Stimulated activated CD4-positive, alpha-beta T cell treated with anti-CD3 and anti-CD28 coated beads, Interleukin-4, amount 100 ng/mL, for 48 hours (primary cell): ENCODE measurements around the gene FBXW8.
"Not testable (repeated sequence)": the region's sequence is repeated elsewhere in the genome, so short reads cannot be mapped to it uniquely, and the experiment has no call there.

ENCODE experiments used
- DNase-seq, 2 donors: peaks; one replicate each; pipeline ENCODE4 v3.0.0-alpha.2; 2020; ENCODE audit warnings: low read depth in 2 of 2

The FBXW8 gene

DNA sequence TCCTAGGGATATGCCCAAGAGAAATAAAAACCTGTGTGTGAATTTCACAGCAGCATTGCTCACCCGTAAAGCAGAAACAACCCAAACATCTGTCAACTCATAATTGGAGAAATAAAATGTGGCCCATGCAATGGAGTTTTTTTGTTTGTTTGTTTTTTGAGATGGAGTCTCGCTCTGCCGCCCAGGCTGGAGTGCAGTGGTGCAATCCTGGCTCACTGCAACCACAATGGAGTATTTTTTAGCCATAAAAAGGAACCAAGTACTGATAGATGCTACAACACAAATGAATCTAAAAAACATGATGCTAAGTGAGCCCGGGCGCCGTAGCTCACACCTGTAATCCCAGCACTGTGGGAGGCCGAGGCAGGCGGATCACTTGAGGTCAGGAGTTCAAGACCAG, 146.9 kb downstream of the FBXW8 start:
- DNase-seq = not testable (repeated sequence)

DNA sequence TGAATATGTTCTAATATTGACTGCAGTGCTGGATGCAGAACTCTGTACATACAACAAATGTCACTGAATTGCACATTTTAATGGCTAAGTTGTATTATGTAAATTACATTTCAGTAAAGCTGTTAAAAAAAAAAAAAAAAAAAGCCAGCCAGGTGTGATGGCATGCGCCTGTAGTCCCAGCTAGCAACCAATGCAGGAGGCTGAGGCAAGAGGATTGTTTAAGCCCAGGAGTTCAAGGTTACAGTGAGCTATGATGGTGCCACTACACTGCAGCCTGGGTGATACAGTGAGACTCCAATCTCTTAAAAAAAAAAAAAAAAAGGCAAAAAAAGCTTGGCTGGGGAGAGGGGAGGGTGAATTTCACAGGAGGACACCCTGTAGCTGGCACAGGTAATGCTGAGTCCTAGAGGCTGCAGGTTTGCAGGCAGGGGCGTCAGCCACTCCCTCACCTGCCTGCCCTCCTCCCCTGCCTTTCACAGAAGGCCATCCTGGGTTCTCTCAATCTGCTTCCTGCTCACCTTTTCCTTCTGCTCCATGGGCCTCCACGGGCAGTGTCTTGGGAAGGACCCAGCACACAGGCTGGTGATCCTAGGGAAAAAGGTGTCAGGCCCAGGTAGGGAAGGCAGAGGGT, 147.8 kb downstream of the FBXW8 start:
- DNase-seq = no peak

DNA sequence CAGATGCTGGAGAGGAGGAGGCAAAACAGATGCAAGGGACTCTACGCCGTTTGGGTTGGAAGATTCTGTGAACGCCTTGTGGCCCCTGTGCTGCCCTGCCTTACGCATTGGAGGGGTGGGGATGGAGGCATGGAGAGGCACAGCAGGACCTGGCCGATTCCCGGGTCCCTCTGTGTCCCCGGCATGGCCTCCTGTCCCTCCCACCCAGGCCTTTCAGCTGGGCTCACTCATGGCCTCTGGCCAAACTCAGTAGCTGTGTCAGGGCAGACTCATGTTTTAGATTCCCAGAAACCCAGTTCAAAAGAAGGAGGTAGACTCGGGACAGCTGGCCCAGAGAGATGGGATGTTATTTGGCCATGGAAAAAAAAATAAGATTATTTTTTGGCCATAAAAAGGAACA, 148.4 kb downstream of the FBXW8 start:
- DNase-seq = no peak

DNA sequence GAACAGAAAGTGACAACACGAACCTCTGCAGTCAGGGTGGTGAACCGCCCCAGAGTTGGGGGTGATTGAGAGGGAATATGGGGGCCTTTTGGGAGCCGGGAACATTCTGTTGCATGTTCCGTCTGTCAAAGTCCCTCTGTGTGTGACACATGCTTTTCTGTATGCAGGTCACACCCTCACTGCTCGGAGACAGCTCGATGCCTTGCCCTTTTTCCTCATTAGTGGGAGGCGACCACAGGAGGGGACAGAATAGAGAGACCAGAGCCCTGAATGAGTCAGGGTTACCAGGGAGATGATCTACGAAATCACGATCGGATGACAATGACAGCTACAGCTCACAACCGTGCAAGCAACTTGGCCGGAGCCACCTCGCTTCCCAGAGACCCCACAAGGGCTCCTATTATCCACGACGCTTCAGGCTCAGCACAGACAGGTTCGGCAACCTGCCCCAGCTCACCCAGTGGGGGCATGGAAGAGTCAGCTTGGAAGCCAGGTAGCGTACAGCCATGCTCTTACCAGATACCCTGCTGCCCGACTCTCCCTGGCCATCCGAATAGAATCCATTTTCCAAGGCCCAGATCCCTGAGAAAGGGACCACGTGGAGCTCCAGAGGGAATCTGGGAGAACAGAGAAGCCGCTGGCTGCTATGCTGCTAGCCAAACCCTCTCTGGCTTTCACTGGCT, 149.6 kb downstream of the FBXW8 start:
- no peak for DNase-seq

- DNase-seq = no peak
Observed at GRCh38 chr12:117060929-117061305, 150.2 kb downstream of the FBXW8 start.

GRCh38 chr12:117061555-117062079, 150.9 kb downstream of the FBXW8 start:
- DNase-seq = no peak

GRCh38 chr12:117063162-117063911, 152.6 kb downstream of the FBXW8 start:
- DNase-seq = peak; percentile 2

DNA sequence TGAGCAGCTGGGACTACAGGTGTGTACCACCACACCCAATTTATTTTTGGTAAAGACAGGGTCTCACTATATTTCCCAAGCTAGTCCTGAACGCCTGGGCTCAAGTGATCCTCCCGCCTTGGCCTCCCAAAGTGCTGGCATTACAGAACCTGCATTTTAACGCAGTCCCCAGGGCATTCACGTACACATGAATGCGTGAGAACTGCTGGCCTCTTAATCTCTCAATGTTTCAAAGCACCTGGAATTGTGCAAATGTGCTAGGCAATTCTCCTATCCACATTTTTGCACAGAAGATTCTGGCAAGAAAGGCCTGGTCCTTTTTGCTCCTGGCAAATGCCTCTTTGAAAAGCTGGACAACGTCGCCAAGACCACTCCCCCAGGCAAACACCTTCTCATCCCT, 153.3 kb downstream of the FBXW8 start:
- no peak for DNase-seq

DNA sequence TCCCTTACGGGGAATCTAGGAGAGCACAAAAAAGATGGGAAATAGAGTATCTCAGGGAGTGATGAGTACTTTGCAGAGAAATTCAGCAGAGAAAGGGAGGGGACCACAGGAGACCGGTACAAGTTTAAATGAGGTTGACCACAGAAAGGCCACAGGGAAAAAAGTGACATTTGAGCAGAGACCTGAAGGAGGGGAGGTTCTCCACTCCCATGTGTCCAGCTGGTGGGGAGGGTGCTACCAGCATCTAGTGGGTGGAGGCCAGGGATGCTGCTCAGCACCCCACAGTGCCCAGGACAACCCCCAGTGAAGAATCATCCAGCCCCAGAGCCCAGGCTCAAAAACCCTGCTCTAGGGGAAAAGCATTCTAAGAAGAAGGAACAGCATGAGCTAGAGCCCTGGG, 153.8 kb downstream of the FBXW8 start:
- DNase-seq = no peak

GRCh38 chr12:117067016-117067415, 156.3 kb downstream of the FBXW8 start:
- no peak for DNase-seq

- no peak for DNase-seq
Observed at GRCh38 chr12:117067638-117068037, 156.9 kb downstream of the FBXW8 start.

- DNase-seq = no peak
Observed at GRCh38 chr12:117068492-117068891, 157.7 kb downstream of the FBXW8 start.

GRCh38 chr12:117069101-117069797, 158.5 kb downstream of the FBXW8 start:
- DNase-seq = no peak

GRCh38 chr12:117069926-117070900, 159.5 kb downstream of the FBXW8 start:
- DNase-seq = no peak

- DNase-seq = no peak
Observed at GRCh38 chr12:117071009-117071408, 160.3 kb downstream of the FBXW8 start.

- DNase-seq = no peak
Observed at GRCh38 chr12:117072106-117072505, 161.4 kb downstream of the FBXW8 start.

GRCh38 chr12:117072736-117073490, 162.2 kb downstream of the FBXW8 start:
- no peak for DNase-seq

- DNase-seq = no peak
Observed at GRCh38 chr12:117073611-117074010, 162.9 kb downstream of the FBXW8 start.

- no peak for DNase-seq
Observed at GRCh38 chr12:117076410-117077372, 165.9 kb downstream of the FBXW8 start.
